ENCODE measurements around the gene PTPMT1. TPM values are rescaled to one million over a fixed set of nuclear protein-coding genes. Genes with fewer than 3 reads are reported as not detected.

Gene PTPMT1
- total RNA-seq, 2 experiments from 2014 or later: 45.7 to 47.9 TPM

DNA sequence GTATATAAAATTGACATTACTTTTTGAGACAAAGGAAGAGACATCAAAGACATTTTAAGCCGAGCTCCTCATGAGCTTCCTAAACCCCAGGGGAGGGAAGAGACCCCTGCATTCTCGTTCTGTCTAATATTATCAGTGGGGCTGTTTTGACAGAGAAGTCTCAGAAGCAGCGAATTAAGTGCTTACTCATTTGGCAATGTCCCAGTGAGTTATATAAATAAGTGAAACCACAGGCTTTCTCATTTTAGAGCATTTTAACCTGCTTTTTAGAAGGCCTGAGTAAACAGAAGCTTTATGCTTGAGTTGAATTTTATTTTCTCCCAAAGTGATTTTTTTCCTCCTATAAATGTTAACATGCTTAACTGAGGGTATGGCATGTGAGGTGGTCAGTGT is 52.0 kb downstream of the PTPMT1 start:
- intact Hi-C loops (cut with micrococcal nuclease): no loop called here
- CTCF ChIA-PET: no interaction called here
- Mint-ChIP-seq H3K9me3 (no peaks in the 10 kb centered on the region), H3K27me3 (no peaks in the 10 kb centered on the region), H3K27ac (no peak overlapping the region), H3K36me3 (peaks cover 12% of the 10 kb centered on the region), H3K4me1 (ENCODE audit: low read depth) (no peaks in the 10 kb centered on the region), H3K4me3 (no peak overlapping the region)
- POLR2A ChIA-PET: no interaction called here
- no peak for DNase-seq

DNA sequence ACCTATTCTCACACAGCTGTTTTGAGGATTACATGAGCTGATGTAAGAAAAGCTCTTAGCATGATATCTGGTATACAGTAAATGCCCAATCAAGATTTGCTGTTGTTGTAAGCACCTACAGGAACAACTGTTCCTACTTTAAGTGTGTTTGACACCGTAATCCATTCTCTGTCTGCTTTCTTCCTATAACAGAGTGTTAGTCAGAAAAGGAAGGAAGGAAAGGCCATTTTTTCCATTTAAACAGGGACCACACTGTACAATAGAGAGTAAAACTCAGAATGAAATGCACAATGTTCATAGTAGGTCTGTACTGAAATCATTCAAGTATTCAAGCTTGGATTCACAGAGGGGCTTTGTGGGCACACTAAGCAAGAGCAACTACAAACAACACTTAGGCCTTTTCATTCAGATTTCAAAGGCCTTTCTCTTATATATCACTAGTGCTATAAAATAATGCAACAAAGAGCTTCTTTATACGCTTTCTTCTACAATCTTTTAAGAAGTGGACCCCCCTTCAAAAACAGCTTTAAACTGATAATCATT is 55.5 kb downstream of the PTPMT1 start:
- CTCF ChIA-PET: interaction anchor here (0.5 to 1.2 kb wide), 2 partner anchors 114 to 306 kb away, joined by 3 to 5 read pairs; no protein-coding TSS in a partner anchor
- Mint-ChIP-seq H3K9me3 (no peaks in the 10 kb centered on the region), H3K36me3 (peaks cover 23% of the 10 kb centered on the region), H3K27me3 (no peaks in the 10 kb centered on the region), H3K4me3 (no peak overlapping the region), H3K27ac (no peak overlapping the region), H3K4me1 (ENCODE audit: low read depth) (no peaks in the 10 kb centered on the region)
- POLR2A ChIA-PET: interaction anchor here (0.6 kb wide), 1 partner anchor 258 kb away, joined by 3 read pairs; no protein-coding TSS in a partner anchor
- DNase-seq: no peak
- intact Hi-C loops (cut with micrococcal nuclease): no loop called here

Other genes starting within 250 kb of the PTPMT1 start
- gene MYBPC3, start 212.9 kb upstream of the PTPMT1 start, total RNA-seq: not detected
- not detected for gene SPI1, start 187.1 kb upstream of the PTPMT1 start, total RNA-seq
- gene SLC39A13, start 157.0 kb upstream of the PTPMT1 start, total RNA-seq: 10 to 100 TPM; 17.7 to 18.0 TPM
- 100 to 1,000 TPM; 143 to 148 TPM for gene PSMC3, start 139.2 kb upstream of the PTPMT1 start, total RNA-seq
- gene RAPSN, start 116.5 kb upstream of the PTPMT1 start, total RNA-seq: under 1 TPM in 1 of 2 experiments, not detected in 1; 0.22 TPM
- gene CELF1, start 12.5 kb upstream of the PTPMT1 start, total RNA-seq: 100 to 1,000 TPM; 103 to 115 TPM
- 10 to 100 TPM; 18.7 to 18.8 TPM for gene KBTBD4, start 13.4 kb downstream of the PTPMT1 start, total RNA-seq
- 10 to 100 TPM; 94.0 to 94.4 TPM for gene NDUFS3, start 13.5 kb downstream of the PTPMT1 start, total RNA-seq
- not detected for gene FAM180B, start 21.1 kb downstream of the PTPMT1 start, total RNA-seq
- gene C1QTNF4, start 28.8 kb downstream of the PTPMT1 start, total RNA-seq: not detected
- gene MTCH2, start 77.0 kb downstream of the PTPMT1 start, total RNA-seq: 100 to 1,000 TPM; 110 to 117 TPM
- 1 to 10 TPM; 4.2 to 5.0 TPM for gene AGBL2, start 149.8 kb downstream of the PTPMT1 start, total RNA-seq
- gene FNBP4, start 201.7 kb downstream of the PTPMT1 start, total RNA-seq: 100 to 1,000 TPM in 1 of 2 experiments, 10 to 100 TPM in 1; 93.5 to 114 TPM

Data from activated CD4-positive, alpha-beta memory T cell treated with anti-CD3 and anti-CD28 coated beads for 36 hours (primary cell).